Chondrocyte (in vitro differentiated cells): ENCODE measurements around the gene BMF. TPM values are rescaled to one million over a fixed set of nuclear protein-coding genes. Genes with fewer than 3 reads are reported as not detected.
"Not testable (repeated sequence)": the region's sequence is repeated elsewhere in the genome, so short reads cannot be mapped to it uniquely, and the experiment has no call there.

Source experiments
- DNase-seq: peaks from one replicate; pipeline ENCODE4 v3.0.0; 2021; ENCODE audit warnings: mixed read lengths, low spot score
- H3K27ac Mint-ChIP-seq: one replicate; pipeline ENCODE4 v1.8.0; 2021; ENCODE audit warnings: mild to moderate bottlenecking, moderate library complexity, mixed read lengths; ENCODE audit not compliant: unreplicated experiment
- H3K27me3 Mint-ChIP-seq: 2 replicates; pipeline ENCODE4 v1.8.0; 2021; ENCODE audit warnings: low read depth, mixed read lengths
- H3K36me3 Mint-ChIP-seq: 2 replicates; pipeline ENCODE4 v1.8.0; 2021; ENCODE audit warnings: low read depth, mixed read lengths
- H3K4me1 Mint-ChIP-seq: 2 replicates; pipeline ENCODE4 v1.8.0; 2021; ENCODE audit warnings: low read depth, mild to moderate bottlenecking, mixed read lengths
- H3K4me3 Mint-ChIP-seq: one replicate; pipeline ENCODE4 v1.8.0; 2021; ENCODE audit warnings: mild to moderate bottlenecking, moderate library complexity, mixed read lengths; ENCODE audit not compliant: unreplicated experiment
- H3K9me3 Mint-ChIP-seq: 2 replicates; pipeline ENCODE4 v1.8.0; 2021; ENCODE audit warnings: low read depth, mixed read lengths
- total RNA-seq: library from RNA; stranded (reverse); gene quantifications from 3 replicates; pipeline ENCODE4 v1.2.1, GENCODE V29; 2021
- TF ChIP-seq, protein P1 (sequence below): fragments of 200-600 bp; sonication (generic); IDR thresholded peaks from 2 replicates; pipeline ENCODE4 v1.5.0; 2021; ENCODE audit warnings: antibody characterized with exemption, mild to moderate bottlenecking, moderate library complexity

The BMF gene
- total RNA-seq, 1 donor from 2014 or later, result 17.9 TPM

DNA sequence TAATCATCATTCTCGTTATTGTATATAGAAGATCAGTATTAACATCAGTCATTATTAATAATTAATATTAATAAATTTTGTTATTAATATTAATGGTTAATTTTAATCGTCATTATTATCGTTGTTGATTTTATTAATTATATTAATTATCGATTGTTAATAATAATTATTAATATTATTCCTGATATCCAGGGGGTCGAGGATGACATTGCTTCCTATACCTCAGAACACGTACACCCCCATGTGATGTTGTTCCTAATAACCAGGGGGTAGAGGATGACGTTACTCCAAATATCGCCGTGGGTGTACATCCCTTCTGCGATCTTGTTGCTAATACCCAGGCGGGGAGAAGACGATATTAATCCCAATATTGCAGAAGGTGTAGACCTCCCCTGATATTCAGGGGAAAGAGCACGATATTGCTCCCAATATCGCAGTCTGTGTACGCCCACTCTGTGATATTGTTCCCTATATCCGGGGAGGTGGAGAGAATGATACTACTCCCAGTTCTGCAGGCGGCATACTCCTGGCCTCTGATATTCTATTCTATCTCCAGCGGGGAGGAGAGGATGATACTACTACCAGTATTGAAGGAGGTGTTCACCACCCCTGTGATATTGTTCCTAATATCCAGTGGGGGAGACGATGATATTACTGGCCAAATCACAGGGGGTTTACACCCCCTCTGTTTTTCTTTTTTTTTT is 22.3 kb upstream of the BMF start:
- H3K27ac Mint-ChIP-seq, result no peak overlapping the region
- no peak for DNase-seq
- no peaks in the 10 kb centered on the region for H3K36me3 Mint-ChIP-seq
- TF ChIP-seq, protein P1, sequence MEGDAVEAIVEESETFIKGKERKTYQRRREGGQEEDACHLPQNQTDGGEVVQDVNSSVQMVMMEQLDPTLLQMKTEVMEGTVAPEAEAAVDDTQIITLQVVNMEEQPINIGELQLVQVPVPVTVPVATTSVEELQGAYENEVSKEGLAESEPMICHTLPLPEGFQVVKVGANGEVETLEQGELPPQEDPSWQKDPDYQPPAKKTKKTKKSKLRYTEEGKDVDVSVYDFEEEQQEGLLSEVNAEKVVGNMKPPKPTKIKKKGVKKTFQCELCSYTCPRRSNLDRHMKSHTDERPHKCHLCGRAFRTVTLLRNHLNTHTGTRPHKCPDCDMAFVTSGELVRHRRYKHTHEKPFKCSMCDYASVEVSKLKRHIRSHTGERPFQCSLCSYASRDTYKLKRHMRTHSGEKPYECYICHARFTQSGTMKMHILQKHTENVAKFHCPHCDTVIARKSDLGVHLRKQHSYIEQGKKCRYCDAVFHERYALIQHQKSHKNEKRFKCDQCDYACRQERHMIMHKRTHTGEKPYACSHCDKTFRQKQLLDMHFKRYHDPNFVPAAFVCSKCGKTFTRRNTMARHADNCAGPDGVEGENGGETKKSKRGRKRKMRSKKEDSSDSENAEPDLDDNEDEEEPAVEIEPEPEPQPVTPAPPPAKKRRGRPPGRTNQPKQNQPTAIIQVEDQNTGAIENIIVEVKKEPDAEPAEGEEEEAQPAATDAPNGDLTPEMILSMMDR, result no peak
- no peaks in the 10 kb centered on the region for H3K4me1 Mint-ChIP-seq
- peaks cover 25% of the 10 kb centered on the region for H3K27me3 Mint-ChIP-seq
- H3K9me3 Mint-ChIP-seq, result no peaks in the 10 kb centered on the region
- H3K4me3 Mint-ChIP-seq, result no peak overlapping the region

DNA sequence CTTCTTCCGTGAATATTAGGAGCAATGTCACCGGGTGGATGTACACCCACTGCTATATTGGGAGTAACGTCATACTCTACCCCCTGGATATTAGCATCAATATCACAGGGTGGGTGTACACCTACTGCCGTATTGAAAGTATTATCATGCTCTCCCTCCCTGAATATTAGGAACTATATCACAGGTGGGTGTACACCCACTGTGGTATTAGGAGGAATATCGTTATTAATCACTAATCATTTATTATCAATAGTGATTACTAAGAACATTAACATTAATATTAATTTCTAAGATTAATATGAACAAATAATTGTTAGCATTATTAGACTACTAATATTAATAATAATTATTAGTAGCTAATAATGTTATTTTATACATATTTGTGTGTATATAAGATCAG is 21.4 kb upstream of the BMF start:
- H3K4me1 Mint-ChIP-seq, result no peaks in the 10 kb centered on the region
- no peaks in the 10 kb centered on the region for H3K9me3 Mint-ChIP-seq
- no peaks in the 10 kb centered on the region for H3K36me3 Mint-ChIP-seq
- no peak overlapping the region for H3K27ac Mint-ChIP-seq
- H3K4me3 Mint-ChIP-seq, result no peak overlapping the region
- peaks cover 25% of the 10 kb centered on the region for H3K27me3 Mint-ChIP-seq
- TF ChIP-seq, protein P1, result no peak
- no peak for DNase-seq

DNA sequence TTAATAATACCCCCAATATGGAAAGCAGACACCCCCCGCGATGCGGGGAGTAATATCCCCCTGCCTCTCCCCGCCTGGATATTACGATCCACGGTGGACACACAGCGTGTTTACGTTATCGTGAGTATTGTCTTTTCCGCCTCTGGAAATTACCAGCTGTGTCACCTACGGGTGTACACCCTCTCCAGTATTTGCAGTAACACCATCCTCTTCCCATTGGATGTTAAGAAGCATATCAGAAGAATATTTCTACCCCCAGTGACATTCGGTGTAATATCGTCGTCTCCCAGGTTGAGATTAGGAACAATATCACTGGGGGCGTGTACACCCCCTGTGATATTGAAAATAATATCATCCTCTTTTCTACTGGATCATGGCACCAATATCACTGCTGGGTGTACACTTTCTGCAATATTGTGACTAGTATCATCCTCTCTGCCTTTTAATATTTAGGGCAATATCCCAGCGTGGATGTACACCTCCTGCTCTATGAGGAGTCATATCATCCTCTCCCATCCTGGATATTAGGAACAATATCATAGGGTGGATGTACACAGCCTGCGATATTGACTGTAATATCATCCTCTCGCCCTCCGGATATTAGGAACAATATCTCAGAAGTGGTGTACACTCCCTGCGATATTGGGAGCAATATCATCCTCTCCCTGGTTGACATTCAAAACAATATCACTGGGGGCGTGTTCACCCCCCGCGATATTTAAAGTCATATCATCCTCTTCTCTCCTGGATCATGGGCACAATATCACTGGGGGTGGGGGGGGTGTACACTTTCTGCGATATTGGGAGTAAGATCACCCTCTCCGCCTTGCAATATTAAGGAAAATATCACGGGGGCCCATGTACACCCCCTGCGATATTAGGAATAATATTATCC is 20.3 kb upstream of the BMF start:
- Mint-ChIP-seq H3K27me3 (peaks cover 24% of the 10 kb centered on the region), H3K36me3 (no peaks in the 10 kb centered on the region), H3K4me3 (no peak overlapping the region), H3K9me3 (no peaks in the 10 kb centered on the region), H3K27ac (no peak overlapping the region), H3K4me1 (no peaks in the 10 kb centered on the region)
- TF ChIP-seq, protein P1, result no peak
- no peak for DNase-seq

DNA sequence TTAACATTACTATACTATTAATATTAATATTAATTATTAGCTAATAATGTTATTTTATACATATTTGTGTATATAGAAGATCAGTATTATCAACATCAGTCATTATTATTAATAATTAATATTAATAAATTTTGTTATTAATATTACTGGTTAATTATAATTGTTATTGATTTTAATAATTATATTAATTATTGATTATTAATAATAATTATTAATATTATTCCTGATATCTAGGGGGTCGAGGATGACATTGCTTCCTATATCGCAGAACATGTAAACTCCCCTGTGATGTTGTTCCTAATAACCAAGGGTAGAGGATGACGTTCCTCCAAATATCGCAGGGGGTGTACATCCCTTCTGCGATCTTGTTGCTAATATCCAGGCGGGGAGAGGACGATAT is 17.3 kb upstream of the BMF start:
- H3K36me3 Mint-ChIP-seq, result no peaks in the 10 kb centered on the region
- H3K9me3 Mint-ChIP-seq, result no peaks in the 10 kb centered on the region
- no peak for DNase-seq
- TF ChIP-seq, protein P1, result no peak
- H3K27ac Mint-ChIP-seq, result no peak overlapping the region
- no peak overlapping the region for H3K4me3 Mint-ChIP-seq
- peaks cover 21% of the 10 kb centered on the region for H3K27me3 Mint-ChIP-seq
- H3K4me1 Mint-ChIP-seq, result no peaks in the 10 kb centered on the region

DNA sequence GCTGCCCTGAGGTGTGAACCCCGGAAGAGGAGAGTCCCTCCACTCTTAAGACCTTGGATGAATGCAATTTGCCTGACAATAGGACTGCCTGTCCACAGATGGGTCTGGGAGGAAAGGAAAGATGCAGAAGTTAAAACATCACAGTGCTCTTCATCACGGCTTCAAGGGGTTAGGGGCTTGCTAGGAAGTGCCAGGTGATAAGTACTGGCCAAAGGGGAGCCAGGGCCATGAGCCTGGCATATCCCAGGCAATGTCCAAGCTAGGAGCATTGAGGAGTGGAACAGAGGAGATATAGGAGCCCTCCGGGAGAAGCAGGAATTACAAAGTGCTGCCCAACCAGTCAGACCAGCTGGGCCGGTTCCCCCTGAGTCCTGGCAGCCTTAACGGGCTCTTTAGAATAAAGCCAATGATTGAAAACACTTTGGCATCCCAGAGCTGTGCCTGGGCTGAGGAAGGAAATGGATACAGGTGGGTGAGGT is 16.2 kb upstream of the BMF start:
- peaks cover 20% of the 10 kb centered on the region for H3K27me3 Mint-ChIP-seq
- not testable (repeated sequence) for H3K4me1 Mint-ChIP-seq, DNase-seq, H3K9me3 Mint-ChIP-seq, H3K4me3 Mint-ChIP-seq, H3K27ac Mint-ChIP-seq, H3K36me3 Mint-ChIP-seq

DNA sequence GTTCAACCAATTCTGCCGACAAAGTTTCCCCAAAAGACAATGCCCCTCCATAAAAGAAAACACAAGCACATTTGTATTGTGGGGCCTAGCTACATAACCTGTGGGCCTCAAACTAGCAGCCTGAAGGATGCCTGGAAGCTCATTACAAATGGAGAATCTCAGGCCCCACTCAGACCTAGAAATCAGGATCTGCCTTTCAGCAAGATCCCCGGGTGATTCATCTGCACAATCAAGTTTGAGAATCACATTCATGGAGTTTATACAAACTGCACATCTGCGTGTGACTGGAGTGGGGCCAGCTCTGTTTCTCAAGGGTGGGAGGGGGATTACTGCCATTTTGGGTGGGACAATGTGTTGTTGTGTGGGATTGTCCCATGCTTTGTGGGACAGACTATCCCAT is 15.7 kb upstream of the BMF start:
- DNase-seq, H3K27ac Mint-ChIP-seq: not testable (repeated sequence)
- peaks cover 16% of the 10 kb centered on the region for H3K27me3 Mint-ChIP-seq

DNA sequence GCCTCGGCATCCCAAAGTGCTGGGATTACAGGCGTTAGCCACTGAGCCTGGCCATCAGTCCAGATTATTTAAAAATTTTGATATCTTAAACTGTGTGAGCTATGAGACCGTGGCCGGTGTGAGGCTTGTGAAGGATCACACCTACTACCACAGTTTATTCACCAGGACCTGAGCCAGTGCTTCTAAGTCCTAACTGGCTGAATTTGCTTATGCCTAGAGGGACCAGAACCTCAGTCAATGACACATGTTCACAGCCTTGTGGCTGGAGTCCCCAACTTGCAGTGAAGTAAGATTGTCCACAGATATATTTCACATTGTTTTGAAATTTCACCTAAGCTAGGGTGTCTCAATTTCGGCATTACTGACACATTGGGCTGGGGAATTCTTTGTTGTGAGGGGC is 15.2 kb upstream of the BMF start:
- H3K4me3 Mint-ChIP-seq, H3K27ac Mint-ChIP-seq, H3K36me3 Mint-ChIP-seq, H3K4me1 Mint-ChIP-seq, DNase-seq, H3K9me3 Mint-ChIP-seq: not testable (repeated sequence)
- peaks cover 12% of the 10 kb centered on the region for H3K27me3 Mint-ChIP-seq

More for the DNA sequence above, 15.7 kb upstream of the BMF start:
- not testable (repeated sequence) for H3K4me1 Mint-ChIP-seq, H3K4me3 Mint-ChIP-seq, H3K9me3 Mint-ChIP-seq, H3K36me3 Mint-ChIP-seq

DNA sequence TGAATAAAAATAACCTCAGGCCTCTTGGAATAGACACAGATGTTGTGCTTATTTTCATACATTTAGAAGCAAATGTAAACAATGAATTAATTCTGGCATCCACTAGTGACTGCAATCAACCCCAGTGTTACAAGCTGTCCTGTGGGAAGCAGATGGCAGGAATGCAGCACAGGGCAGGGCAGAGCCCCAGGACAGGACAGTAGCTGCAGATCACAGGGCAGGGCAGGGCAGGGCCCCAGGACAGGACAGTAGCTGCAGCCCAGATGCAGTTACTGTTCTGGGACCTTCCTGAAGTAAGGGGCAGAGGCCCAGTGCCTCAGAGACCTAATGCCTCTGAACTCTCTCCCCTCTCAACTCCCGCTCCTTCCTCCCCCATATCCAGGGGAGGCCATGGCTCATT is 14.3 kb upstream of the BMF start:
- H3K27me3 Mint-ChIP-seq, H3K27ac Mint-ChIP-seq, DNase-seq, H3K4me1 Mint-ChIP-seq, H3K4me3 Mint-ChIP-seq, H3K36me3 Mint-ChIP-seq, H3K9me3 Mint-ChIP-seq: not testable (repeated sequence)
